GM23248 (cell line): ENCODE results near the gene SLC39A6. TPM values are rescaled to one million over a fixed set of nuclear protein-coding genes. Genes with fewer than 3 reads are reported as not detected.
"Not testable (repeated sequence)": the region's sequence is repeated elsewhere in the genome, so short reads cannot be mapped to it uniquely, and the experiment has no call there.

Experiments
- DNase-seq: peaks from one replicate; pipeline ENCODE4 v3.0.0-alpha.2; 2015
- H2AFZ ChIP-seq: fragments of 200-600 bp; sonication (generic); 2 replicates; pipeline ENCODE4 v1.6.1; 2016; ENCODE audit warnings: antibody characterized with exemption
- H3F3A ChIP-seq: fragments of 200-600 bp; sonication (generic); 2 replicates; pipeline ENCODE4 v1.6.1; 2016; ENCODE audit warnings: mild to moderate bottlenecking, antibody characterized with exemption, mixed run types; ENCODE audit not compliant: insufficient read depth
- H3K27ac ChIP-seq: fragments of 200-600 bp; sonication (generic); 2 replicates; pipeline ENCODE4 v1.5.1; 2016; ENCODE audit warnings: mild to moderate bottlenecking
- H3K27me3 ChIP-seq: fragments of 200-600 bp; sonication (generic); replicated peaks from 2 replicates; pipeline ENCODE4 v1.6.1; 2016; ENCODE audit warnings: mild to moderate bottlenecking; ENCODE audit not compliant: insufficient read depth
- H3K36me3 ChIP-seq: fragments of 200-600 bp; sonication (generic); 2 replicates; pipeline ENCODE4 v1.6.1; 2016; ENCODE audit warnings: low read depth, mild to moderate bottlenecking
- H3K4me1 ChIP-seq: fragments of 200-600 bp; sonication (generic); 2 replicates; pipeline ENCODE4 v1.6.1; 2016; ENCODE audit warnings: mild to moderate bottlenecking; ENCODE audit not compliant: insufficient read depth
- H3K4me2 ChIP-seq: fragments of 200-600 bp; sonication (generic); one replicate; pipeline ENCODE4 v1.6.1; 2016; ENCODE audit warnings: mild to moderate bottlenecking; ENCODE audit not compliant: unreplicated experiment
- H3K4me3 ChIP-seq: fragments of 200-600 bp; sonication (generic); 2 replicates; pipeline ENCODE4 v1.5.1; 2016; ENCODE audit warnings: mild to moderate bottlenecking
- H3K79me2 ChIP-seq: fragments of 200-600 bp; sonication (generic); 2 replicates; pipeline ENCODE4 v1.6.1; 2016; ENCODE audit warnings: mild to moderate bottlenecking; ENCODE audit not compliant: insufficient read depth
- H3K9ac ChIP-seq: fragments of 200-600 bp; sonication (generic); 2 replicates; pipeline ENCODE4 v1.6.1; 2016; ENCODE audit warnings: mild to moderate bottlenecking
- H3K9me2 ChIP-seq: fragments of 200-600 bp; sonication (generic); 2 replicates; pipeline ENCODE4 v1.6.1; 2016; ENCODE audit warnings: mixed run types, mild to moderate bottlenecking, moderate library complexity; ENCODE audit not compliant: insufficient read depth
- H3K9me3 ChIP-seq: fragments of 200-600 bp; sonication (generic); one replicate; pipeline ENCODE4 v1.6.1; 2017; ENCODE audit warnings: low read depth
- H4K20me1 ChIP-seq: fragments of 200-600 bp; sonication (generic); 2 replicates; pipeline ENCODE4 v1.6.0; 2016; ENCODE audit not compliant: insufficient read depth
- EZH2 ChIP-seq: fragments of 200-600 bp; sonication (generic); IDR thresholded peaks from 2 replicates; pipeline ENCODE4 v1.6.1; 2018; ENCODE audit warnings: antibody characterized with exemption, mild to moderate bottlenecking; ENCODE audit not compliant: insufficient read depth, poor library complexity, severe bottlenecking
- EZH2phosphoT487 ChIP-seq: fragments of 200-600 bp; sonication (generic); IDR thresholded peaks from 2 replicates; pipeline ENCODE4 v1.6.1; 2018; ENCODE audit warnings: antibody characterized with exemption, moderate library complexity, mild to moderate bottlenecking, low read depth; ENCODE audit not compliant: insufficient read depth
- WGBS, 2 experiments: methylation state at CpG; one replicate each; pipeline ENCODE4 v1.1.6; 2015 to 2017; ENCODE audit warnings: low lambda C conversion rate in 2 of 2, low coverage in 1 of 2; ENCODE audit errors: missing lambda C conversion rate in 2 of 2; 5-methylcytosine and 5-hydroxymethylcytosine counted together
- in situ Hi-C: fragments of 300-500 bp; cut with MboI; formaldehyde crosslinking; loops from 2 replicates; pipeline ENCODE4 v1.15.0; 2020
- polyA plus RNA-seq: library from polyadenylated mRNA; unstranded; fragments of >200 nt; fragmentation: Nextera tagmentation; extraction: Ambion mirVana; gene quantifications from 2 replicates; pipeline ENCODE4 v1.2.1, GENCODE V29; 2016
- total RNA-seq: library from RNA; depleted of rRNA; stranded (reverse); fragments of >200 nt; shearing (Covaris generic); gene quantifications from 2 replicates; pipeline ENCODE4 v1.2.3, GENCODE V29; 2014

The SLC39A6 gene
- total and polyA plus RNA-seq, 2 experiments from 2014 or later, result 80.5 to 115 TPM

DNA sequence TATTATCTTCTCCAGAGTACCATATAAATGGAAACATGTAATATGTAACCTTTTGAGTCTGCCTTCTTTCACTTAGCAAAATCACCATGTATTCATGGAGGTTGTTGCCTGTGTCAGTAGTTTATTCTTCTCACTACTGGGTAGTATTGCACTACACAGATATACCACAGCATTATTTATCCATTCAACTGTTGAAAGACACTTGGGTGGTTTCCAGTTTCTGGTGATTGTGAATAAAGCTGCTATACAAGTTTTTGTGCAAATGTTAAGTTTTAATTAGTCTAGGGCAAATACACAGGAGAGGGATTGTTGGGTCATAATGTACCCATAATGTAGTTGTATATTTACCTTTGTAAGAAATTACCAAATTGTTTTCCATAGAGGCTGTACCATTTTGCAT is 32.2 kb downstream of the SLC39A6 start:
- TF ChIP-seq EZH2phosphoT487 (no peak), EZH2 (no peak)
- no peak overlapping the region for H3K9ac ChIP-seq
- no peak overlapping the region for H3K4me3 ChIP-seq
- H3F3A ChIP-seq, result no peaks in the 10 kb centered on the region
- no peaks in the 10 kb centered on the region for H3K27me3 ChIP-seq
- H2AFZ ChIP-seq, result no peak overlapping the region
- no peaks in the 10 kb centered on the region for H3K79me2 ChIP-seq
- DNase-seq, result no peak
- H3K27ac ChIP-seq, result no peak overlapping the region
- no peak overlapping the region for H3K4me2 ChIP-seq
- no peaks in the 10 kb centered on the region for H3K36me3 ChIP-seq
- H3K9me3 ChIP-seq, result no peaks in the 10 kb centered on the region
- H3K4me1 ChIP-seq, result no peaks in the 10 kb centered on the region
- H3K9me2 ChIP-seq, result no peaks in the 10 kb centered on the region
- in situ Hi-C loops, result no loop called here
- no peaks in the 10 kb centered on the region for H4K20me1 ChIP-seq

DNA sequence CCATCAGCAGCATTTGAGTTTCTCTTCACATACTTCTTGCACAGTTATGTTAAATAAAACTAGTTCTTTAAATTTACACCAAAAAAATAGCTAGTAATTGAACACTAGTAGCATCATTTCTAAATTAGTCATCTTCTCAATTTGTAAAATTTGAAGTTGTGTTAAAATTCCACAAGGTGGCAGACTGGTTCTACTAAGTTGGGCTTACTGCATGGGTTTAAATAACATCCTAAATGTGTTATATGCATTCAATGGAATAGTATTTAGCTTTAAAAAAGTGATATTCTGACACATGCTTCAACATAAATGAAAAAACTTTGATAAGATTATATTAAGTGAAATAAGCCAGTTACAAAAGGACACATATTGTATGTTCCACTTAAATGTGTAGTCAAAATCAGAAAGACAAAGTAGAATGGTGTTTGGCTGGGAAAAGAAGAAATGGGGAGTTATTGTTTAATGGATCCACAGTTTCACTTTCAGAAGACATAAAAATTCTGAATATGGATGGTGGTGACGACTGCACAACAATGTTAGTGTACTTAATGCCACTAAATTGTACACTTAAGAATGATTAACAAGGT is 33.1 kb downstream of the SLC39A6 start:
- DNase-seq, result peak; percentile 81
- in situ Hi-C loops, result no loop called here
- Histone ChIP-seq H3K79me2 (no peaks in the 10 kb centered on the region), H3K9ac (no peak overlapping the region), H3F3A (no peaks in the 10 kb centered on the region), H2AFZ (no peak overlapping the region), H3K27ac (no peak overlapping the region), H3K4me1 (no peaks in the 10 kb centered on the region), H3K4me2 (no peak overlapping the region), H3K9me3 (no peaks in the 10 kb centered on the region), H3K4me3 (no peak overlapping the region), H3K9me2 (no peaks in the 10 kb centered on the region), H4K20me1 (no peaks in the 10 kb centered on the region), H3K36me3 (no peaks in the 10 kb centered on the region), H3K27me3 (no peaks in the 10 kb centered on the region)
- TF ChIP-seq EZH2 (no peak), EZH2phosphoT487 (no peak)
- 0 to 3% methylated on average over 1 of the region's 1 CpG for WGBS, 2 experiments

DNA sequence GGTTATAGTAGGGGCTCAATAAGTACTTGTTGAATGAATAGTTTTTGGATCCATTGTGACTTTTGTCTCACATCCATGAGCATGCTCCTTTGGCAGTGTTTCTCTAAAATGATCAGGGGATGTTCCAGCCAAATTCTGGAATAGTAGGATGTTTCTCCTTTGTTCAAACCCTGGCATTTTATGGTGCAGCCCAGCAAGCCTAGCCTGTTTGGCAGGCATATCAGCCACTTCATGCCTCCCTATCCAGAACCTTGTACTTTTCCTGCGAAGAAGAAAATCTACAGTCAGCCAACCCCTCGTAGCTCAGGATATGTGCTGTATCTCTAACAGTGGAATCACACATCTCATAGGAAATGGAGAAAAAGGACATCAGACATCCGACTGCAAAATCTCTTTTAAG is 34.7 kb downstream of the SLC39A6 start:
- H2AFZ ChIP-seq, result no peak overlapping the region
- H3F3A ChIP-seq, result no peaks in the 10 kb centered on the region
- no peaks in the 10 kb centered on the region for H4K20me1 ChIP-seq
- DNase-seq, result no peak
- TF ChIP-seq EZH2phosphoT487 (no peak), EZH2 (no peak)
- WGBS, 2 experiments, result 38 to 61% methylated on average over 3 of the region's 3 CpGs
- H3K9me2 ChIP-seq, result no peaks in the 10 kb centered on the region
- no peak overlapping the region for H3K27ac ChIP-seq
- H3K4me3 ChIP-seq, result no peak overlapping the region
- H3K9ac ChIP-seq, result no peak overlapping the region
- H3K36me3 ChIP-seq, result no peaks in the 10 kb centered on the region
- no peak overlapping the region for H3K4me2 ChIP-seq
- no peaks in the 10 kb centered on the region for H3K9me3 ChIP-seq
- no peaks in the 10 kb centered on the region for H3K4me1 ChIP-seq
- H3K79me2 ChIP-seq, result no peaks in the 10 kb centered on the region
- H3K27me3 ChIP-seq, result no peaks in the 10 kb centered on the region
- in situ Hi-C loops, result loop anchor here (5.0 kb wide), 1 partner anchor 188 kb away; no protein-coding TSS in a partner anchor

DNA sequence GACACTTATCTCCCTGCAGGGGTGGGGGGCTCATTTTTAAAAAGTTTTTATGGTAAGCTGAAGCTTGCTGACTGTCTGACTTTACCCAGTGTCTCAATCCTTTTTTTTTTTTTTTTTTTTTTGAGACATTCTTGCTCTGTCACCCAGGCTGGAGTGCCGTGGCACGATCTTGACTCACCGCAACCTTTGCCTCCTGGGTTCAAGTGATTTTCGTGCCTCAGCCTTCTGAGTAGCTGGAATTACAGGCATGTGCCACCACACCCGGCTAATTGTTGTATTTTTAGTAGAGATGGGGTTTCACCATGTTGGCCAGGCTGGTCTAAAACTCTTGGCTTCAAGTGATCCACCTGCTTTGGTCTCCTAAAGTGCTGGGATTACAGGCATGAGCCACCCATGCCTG is 37.0 kb downstream of the SLC39A6 start:
- H3K9me3 ChIP-seq, H3K79me2 ChIP-seq, H3K9ac ChIP-seq, H3K27ac ChIP-seq, H3K36me3 ChIP-seq, H3F3A ChIP-seq, H4K20me1 ChIP-seq, H3K4me1 ChIP-seq, H3K27me3 ChIP-seq, H3K9me2 ChIP-seq, DNase-seq, H3K4me2 ChIP-seq, H2AFZ ChIP-seq, H3K4me3 ChIP-seq: not testable (repeated sequence)
- WGBS, 2 experiments, result 73 to 74% methylated on average over 5 of the region's 5 CpGs
- in situ Hi-C loops, result loop anchor here (5.0 kb wide), 1 partner anchor 190 kb away; no protein-coding TSS in a partner anchor

DNA sequence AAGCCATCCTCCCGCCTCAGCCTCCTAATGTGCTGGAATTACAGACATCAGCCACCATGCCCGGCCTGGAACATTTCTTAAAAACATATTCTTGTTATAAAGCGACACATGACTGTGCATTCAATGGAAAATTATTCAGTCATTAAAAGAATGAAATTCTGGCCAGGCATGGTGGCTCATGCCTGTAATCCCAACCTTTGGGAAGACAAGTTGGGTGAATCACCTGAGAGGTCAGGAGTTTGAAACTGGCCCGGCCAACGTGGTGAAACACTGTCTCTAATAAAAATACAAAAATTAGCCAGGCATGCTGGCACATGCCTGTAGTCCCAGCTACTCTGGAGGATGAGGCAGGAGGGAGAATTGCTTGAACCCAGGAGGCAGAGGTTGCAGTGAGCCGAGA is 40.1 kb downstream of the SLC39A6 start:
- H3K4me3 ChIP-seq, result no peak overlapping the region
- H3K9me3 ChIP-seq, result no peaks in the 10 kb centered on the region
- no peaks in the 10 kb centered on the region for H3K36me3 ChIP-seq
- no peak overlapping the region for H3K4me2 ChIP-seq
- peak; percentile 15 for DNase-seq
- no peaks in the 10 kb centered on the region for H3K79me2 ChIP-seq
- H3F3A ChIP-seq, result no peaks in the 10 kb centered on the region
- TF ChIP-seq EZH2phosphoT487, result no peak
- no peak for TF ChIP-seq EZH2
- H3K27me3 ChIP-seq, result no peaks in the 10 kb centered on the region
- no peaks in the 10 kb centered on the region for H3K9me2 ChIP-seq
- H3K9ac ChIP-seq, result no peak overlapping the region
- H3K27ac ChIP-seq, result no peak overlapping the region
- no peaks in the 10 kb centered on the region for H3K4me1 ChIP-seq
- in situ Hi-C loops, result no loop called here
- no peaks in the 10 kb centered on the region for H4K20me1 ChIP-seq
- WGBS, 2 experiments, result 63 to 67% methylated on average over 6 of the region's 6 CpGs
- H2AFZ ChIP-seq, result no peak overlapping the region
